HepG2 (cell line): ENCODE measurements around the gene IDS.
"Not testable (repeated sequence)": the region's sequence is repeated elsewhere in the genome, so short reads cannot be mapped to it uniquely, and the experiment has no call there.

Source experiments
- ARHGAP35 ChIP-seq: sonication (generic); formaldehyde crosslinking; IDR thresholded peaks from 2 replicates; pipeline ENCODE4 v1.9.0; 2022; ENCODE audit warnings: mild to moderate bottlenecking, inconsistent platforms, moderate library complexity, missing genetic modification reagents, borderline replicate concordance
- CREB1 ChIP-seq, 2 experiments: fragments of 450-650 bp in 1 of 2; IDR thresholded peaks; 2 replicates each; pipeline ENCODE4 v1.6.1; 2016 to 2017; ENCODE audit warnings: control low read depth in 1 of 2, mild to moderate bottlenecking in 1 of 2, missing compliant biosample characterization in 1 of 2, missing genetic modification characterization in 1 of 2
- CTCF ChIP-seq: sonication (generic); formaldehyde crosslinking; IDR thresholded peaks from 2 replicates; pipeline ENCODE4 v1.5.0; 2020; ENCODE audit warnings: mild to moderate bottlenecking, missing genetic modification reagents, moderate library complexity
- MAFF ChIP-seq: IDR thresholded peaks from 2 replicates; pipeline ENCODE4 v1.6.1; 2011; ENCODE audit warnings: low read depth, low read length, improper control_type of control experiment
- NRL ChIP-seq: sonication (generic); formaldehyde crosslinking; IDR thresholded peaks from 2 replicates; pipeline ENCODE4 v1.5.0; 2020; ENCODE audit warnings: missing genetic modification reagents, mild to moderate bottlenecking, moderate library complexity, borderline replicate concordance
- POLR2A ChIP-seq, 2 experiments: IDR thresholded peaks; 2 replicates each; pipeline ENCODE4 v1.6.1; 2011; ENCODE audit warnings: low read depth in 2 of 2, low read length in 2 of 2, mild to moderate bottlenecking in 1 of 2, moderate library complexity in 1 of 2; ENCODE audit not compliant: insufficient read depth in 1 of 2
- SMAD1 ChIP-seq: sonication (generic); formaldehyde crosslinking; IDR thresholded peaks from 2 replicates; pipeline ENCODE4 v1.4.0; 2020; ENCODE audit warnings: missing genetic modification reagents, low read depth, mild to moderate bottlenecking, borderline replicate concordance
- SUZ12 ChIP-seq: fragments of 150-350 bp; IDR thresholded peaks from 2 replicates; pipeline ENCODE4 v1.6.1; 2014; ENCODE audit warnings: low read depth, low read length
- ZBTB14 ChIP-seq: sonication (generic); formaldehyde crosslinking; IDR thresholded peaks from 2 replicates; pipeline ENCODE4 v1.4.0; 2020; ENCODE audit warnings: missing genetic modification reagents
- ZNF263 ChIP-seq: sonication (generic); formaldehyde crosslinking; IDR thresholded peaks from 2 replicates; pipeline ENCODE4 v1.4.0; 2020; ENCODE audit warnings: missing genetic modification reagents
- ZNF510 ChIP-seq: sonication (generic); formaldehyde crosslinking; IDR thresholded peaks from 2 replicates; pipeline ENCODE4 v1.4.0; 2020; ENCODE audit warnings: low read depth, mild to moderate bottlenecking, missing genetic modification reagents
- TF ChIP-seq, protein P1 (sequence below): sonication (generic); formaldehyde crosslinking; IDR thresholded peaks from 2 replicates; pipeline ENCODE4 v1.5.0; 2020; ENCODE audit warnings: missing genetic modification reagents
- TF ChIP-seq, protein P2 (sequence below): sonication (generic); formaldehyde crosslinking; IDR thresholded peaks from 2 replicates; pipeline ENCODE4 v1.5.0; 2020; ENCODE audit warnings: missing genetic modification reagents

DNA sequence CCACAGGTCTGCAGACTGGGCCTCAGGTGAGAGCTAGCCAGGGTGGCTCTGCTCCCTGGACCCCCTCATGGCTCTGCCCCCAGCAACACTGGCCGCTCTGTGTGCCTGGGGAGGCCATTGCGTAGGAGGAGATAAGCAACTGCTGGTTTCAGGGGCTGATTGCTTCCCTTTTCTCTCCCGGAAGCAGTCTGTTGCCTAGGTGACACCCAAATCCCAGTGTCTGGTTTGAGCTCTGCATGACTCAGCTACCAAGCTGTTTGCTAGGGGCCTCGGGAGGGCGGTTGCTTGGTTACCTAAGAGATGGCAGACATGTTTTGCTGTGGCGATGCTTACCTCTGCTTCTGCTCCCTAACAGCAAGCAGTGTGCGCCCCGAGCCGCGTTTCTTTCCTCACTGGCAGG is 20.3 kb upstream of the IDS start:
- TF ChIP-seq CTCF (CRISPR knock-in tag); CREB1 (IDR thresholded peaks at IDR 0.05); CREB1 (CRISPR knock-in tag; IDR thresholded peaks at IDR 0.05); MAFF; ZNF510 (CRISPR knock-in tag); SMAD1 (CRISPR knock-in tag); ZBTB14 (CRISPR knock-in tag); ZNF263 (CRISPR knock-in tag); NRL (CRISPR knock-in tag); SUZ12; ARHGAP35 (CRISPR knock-in tag); POLR2A (IDR thresholded peaks at IDR 0.05; ENCODE audit: insufficient read depth in 1 of 2, low read depth in 2 of 2, low read length in 2 of 2): not testable (repeated sequence)
- TF ChIP-seq, protein P1, sequence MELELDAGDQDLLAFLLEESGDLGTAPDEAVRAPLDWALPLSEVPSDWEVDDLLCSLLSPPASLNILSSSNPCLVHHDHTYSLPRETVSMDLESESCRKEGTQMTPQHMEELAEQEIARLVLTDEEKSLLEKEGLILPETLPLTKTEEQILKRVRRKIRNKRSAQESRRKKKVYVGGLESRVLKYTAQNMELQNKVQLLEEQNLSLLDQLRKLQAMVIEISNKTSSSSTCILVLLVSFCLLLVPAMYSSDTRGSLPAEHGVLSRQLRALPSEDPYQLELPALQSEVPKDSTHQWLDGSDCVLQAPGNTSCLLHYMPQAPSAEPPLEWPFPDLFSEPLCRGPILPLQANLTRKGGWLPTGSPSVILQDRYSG (CRISPR knock-in tag) = not testable (repeated sequence)
- TF ChIP-seq, protein P2, sequence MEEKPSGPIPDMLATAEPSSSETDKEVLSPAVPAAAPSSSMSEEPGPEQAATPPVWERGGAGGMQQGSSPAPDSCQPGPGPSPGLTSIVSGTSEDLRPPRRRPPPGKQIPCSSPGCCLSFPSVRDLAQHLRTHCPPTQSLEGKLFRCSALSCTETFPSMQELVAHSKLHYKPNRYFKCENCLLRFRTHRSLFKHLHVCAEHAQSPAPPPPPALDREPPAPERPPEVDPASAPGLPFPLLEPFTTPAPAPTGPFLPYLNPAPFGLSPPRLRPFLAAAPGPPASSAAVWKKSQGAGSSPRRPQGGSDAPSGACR (CRISPR knock-in tag) = not testable (repeated sequence)
